GM21515 (cell line): Measurements from ENCODE around the gene ROCK1.
"Not testable (repeated sequence)": the region's sequence is repeated elsewhere in the genome, so short reads cannot be mapped to it uniquely, and the experiment has no call there.

Source experiments
- ATAC-seq: cut with Tn5 transposase; IDR thresholded peaks from one replicate; pipeline ENCODE4 v1.9.1; 2021; ENCODE audit not compliant: unreplicated experiment

The ROCK1 gene

DNA sequence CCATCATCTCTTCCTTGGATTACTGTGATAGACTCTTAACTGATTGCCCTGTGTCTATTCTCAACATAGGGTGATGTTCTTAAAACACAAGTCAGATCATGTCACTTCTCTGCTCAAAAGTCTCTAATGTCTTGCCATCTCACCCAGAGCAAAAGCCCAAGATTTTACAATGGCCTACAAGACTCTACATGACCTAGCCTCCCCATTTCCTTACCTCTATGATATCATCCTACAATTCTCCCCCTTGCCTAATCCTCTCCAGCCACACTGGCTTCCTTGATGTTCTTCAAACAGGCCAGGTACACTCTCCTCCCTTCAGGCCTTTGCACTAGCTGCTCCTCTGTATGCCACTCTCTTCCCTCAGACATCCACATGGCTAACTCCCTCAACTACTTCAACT lies 55.1 kb downstream of the ROCK1 start:
- no peak for ATAC-seq

DNA sequence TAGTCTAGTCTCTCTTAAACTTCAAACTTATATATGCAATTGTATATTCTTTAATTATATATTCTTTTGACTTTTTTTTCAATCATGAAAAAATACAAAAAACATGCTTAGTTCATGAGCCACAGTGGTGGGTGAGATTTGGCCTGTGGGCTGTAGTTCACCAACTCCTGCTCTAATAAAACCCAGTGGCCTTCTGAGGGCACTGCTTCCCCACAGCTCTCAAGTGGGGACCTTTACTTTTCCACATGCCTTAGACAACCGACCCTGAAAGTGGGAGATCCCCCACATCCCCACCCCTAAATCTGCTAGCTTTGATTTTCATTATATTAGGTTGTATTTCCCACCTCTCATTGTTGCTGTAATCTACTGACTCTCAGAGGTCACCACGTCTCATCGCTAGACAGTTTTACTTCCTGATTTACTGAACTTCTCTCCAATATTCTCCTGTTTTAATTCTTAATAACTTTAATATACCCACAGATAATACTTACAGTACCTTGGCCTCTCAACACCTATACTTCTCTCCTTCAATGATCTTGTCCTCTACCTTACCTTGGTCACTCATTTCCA lies 57.3 kb downstream of the ROCK1 start:
- no peak for ATAC-seq

DNA sequence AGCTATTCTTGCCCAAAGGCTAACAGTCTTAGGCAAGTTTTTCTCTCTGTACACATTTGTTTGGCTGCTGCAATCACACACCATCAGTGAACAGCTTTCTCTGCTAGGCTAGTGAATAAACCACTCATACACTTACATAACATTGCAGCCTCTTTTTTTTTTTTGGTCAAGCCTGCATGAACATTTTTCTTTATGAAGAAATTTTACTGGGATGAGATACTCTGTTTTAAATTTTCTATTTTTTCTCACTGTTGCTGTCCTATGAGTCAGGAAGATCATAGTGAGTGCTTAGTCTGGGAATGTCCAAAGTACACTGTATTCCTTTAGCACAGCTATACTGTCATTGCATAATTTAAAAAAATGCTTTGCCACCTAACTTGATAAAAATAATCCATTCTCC lies 58.5 kb downstream of the ROCK1 start:
- ATAC-seq, result no peak

DNA sequence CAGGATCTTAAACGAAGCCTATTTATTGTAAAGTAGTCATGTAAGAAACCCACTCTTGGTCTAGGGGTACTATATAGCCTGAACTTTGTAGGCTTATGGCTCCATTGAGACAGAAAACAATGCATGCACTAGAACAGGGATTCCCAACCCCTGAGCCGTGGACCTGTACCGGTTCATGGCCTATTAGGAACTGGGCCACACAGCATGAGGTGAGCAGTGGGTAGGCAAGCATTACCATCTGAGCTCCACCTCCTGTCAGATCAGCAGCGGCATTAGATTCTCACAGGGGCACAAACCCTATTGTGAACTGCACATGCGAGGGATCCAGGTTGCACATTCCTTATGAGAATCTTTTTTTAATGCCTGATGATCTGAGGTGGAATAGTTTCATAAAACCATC lies 59.2 kb downstream of the ROCK1 start:
- ATAC-seq, result no peak

DNA sequence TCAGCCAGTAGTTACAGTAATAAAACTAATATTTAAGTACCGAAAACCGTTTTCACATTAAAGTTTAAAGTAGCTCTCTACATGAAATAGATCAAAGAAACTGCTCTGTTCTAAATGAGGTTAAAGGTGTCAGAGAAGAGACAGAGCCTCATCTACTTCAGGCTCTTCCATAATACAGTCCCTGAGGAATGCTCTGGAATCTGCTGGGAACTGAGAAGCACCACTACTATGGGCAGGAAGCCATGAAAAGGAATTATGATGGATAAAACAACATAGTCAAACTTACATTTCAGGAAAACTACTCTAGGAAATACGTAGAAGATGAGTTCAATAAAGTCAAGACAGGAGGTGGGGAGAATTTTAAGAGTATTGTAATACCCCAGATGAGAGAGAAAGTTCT lies 60.0 kb downstream of the ROCK1 start:
- no peak for ATAC-seq

DNA sequence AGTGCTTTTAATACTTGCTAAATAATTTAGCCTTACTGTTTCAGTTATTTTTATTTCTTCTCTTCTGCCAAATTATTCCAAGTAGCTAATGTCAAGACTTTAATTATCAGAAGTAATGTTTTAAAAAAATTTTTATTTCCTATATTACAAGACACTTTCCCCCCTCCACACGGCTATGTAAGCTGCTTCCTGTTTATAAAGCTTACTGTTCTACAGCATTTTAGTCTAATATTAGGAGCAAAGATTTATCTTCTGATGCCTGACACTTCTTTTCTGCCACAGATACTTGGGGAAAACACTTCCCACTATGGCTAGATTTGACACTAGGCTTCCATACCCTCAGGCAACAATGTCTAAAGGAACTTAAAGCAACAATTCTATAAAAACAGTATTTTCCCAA lies 62.3 kb downstream of the ROCK1 start:
- ATAC-seq, result no peak

DNA sequence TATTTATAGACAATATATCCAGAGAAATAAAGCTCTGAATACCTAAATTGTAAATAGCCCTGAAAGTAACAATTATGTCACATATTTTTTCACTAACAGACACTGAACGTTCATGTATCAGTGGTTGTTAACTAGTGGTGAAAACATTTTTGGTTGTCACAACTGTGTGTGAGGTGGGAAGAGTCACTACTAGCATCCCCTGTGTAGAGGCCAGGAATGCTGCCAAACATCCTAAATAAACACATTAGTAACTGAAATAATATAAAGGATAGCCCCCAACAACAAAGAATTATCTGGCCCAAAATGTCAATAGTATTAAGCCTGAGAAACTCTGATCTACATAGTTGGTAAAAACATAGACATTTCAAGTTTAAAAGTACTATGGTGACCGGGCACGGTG lies 64.5 kb downstream of the ROCK1 start:
- no peak for ATAC-seq

DNA sequence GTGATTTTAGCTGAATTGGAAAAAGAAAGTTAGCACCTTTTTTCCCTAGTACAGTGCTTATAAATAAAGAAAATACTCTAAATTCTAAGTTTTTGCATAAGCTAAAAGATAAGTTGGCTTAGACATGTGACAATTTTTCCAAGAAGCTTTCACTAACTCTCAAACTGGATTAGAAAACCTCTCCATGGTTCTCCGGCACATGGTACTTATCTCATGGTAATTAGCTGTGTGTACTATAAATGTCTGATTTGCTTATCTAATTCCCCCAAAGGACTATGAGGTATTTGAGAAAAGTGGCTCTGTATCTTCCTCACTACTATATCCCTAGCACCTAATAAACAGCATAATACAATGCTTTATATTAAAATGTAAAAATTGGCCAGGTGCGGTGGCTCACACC lies 71.1 kb downstream of the ROCK1 start:
- ATAC-seq, result no peak

DNA sequence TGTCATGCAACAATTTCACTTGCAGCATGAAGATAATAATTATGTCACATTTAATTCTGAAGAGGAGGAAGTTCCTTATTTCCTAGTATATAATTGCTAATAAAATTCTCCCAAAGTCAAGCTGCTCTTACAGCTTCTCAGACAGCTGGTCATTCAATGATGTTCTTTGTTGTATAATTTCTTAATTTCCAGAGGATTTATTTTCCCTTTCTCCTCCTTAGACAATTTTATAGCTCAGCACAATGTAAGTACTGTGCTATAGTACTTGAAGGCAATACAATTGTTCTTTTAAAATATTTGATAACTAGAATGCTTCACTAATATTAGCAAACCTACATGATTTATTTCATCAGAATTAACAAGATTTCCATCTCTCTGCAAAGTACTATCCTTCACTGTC lies 73.4 kb downstream of the ROCK1 start:
- no peak for ATAC-seq

DNA sequence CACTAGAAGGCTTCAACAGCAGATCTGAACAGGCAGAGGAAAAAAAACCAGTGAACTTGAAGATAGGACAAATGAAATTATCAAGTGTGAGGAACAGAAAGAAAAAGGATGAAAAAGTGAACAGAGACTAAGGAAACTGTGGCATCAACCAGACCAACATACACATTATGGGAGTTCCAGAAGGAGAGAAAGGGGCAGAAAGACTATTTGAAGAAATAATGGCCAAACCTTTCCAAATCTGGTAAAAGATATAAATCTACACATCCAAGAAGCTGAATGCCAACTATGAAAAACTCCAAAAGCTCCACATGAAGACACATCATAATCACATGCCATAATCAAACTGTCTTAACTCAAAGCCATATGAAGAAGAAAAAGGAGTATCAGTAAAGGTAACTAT lies 79.8 kb downstream of the ROCK1 start:
- ATAC-seq, result no peak

DNA sequence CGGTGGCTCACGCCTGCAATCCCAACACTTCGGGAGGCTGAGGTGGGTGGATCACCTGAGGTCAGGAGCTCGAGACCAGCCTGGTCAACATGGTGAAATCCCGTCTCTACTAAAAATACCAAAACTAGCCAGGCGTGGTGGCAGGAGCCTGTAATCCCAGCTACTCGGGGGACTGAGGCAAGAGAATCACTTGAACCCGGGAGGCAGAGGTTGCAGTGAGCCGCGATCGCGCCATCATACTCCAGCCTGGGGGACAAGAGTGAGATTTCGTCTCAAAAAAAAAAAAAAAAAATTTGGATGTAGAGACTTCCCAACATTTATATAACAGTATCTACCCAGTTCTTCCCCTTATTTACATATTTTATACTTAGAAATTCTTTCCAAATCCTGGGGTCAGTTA lies 93.4 kb downstream of the ROCK1 start:
- ATAC-seq, result not testable (repeated sequence)

DNA sequence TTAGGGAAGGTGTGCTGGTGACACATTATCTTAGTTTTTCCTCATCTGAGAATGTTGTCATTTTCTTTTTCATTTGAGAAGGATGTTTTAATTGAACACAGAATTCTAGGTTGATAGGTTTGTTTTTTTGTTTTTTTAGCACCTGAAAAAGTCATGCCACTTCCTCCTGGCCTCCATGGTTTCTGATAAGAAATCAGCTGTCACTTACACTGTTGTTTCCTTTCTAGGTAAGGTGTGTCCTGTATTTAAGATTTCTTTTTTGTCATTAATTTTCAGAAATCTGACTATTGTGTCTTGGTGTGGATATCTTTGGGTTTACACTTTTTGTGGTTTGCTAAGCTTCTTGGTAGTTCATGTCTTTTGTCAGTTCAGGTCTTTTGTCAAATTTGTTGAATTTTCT lies 99.3 kb downstream of the ROCK1 start:
- ATAC-seq, result no peak

DNA sequence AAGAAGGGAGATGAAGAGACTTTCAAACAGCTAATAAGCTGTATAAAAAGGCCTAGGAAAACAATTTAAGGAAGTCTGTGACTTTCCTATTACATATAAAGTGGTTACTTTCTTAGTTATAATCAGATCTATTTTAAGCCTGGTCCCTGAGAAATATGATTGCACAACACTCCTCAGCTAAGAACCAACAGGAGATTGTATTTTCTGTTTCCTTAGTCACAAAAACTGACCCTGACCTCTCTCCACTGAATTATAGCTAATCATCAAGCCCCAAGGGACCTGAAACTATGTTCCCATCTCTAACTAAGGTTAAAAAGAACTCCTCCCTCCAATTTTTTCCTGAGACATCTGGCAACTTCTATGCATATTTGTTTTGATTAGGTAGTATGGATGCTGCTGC lies 106.9 kb downstream of the ROCK1 start:
- ATAC-seq, result no peak

DNA sequence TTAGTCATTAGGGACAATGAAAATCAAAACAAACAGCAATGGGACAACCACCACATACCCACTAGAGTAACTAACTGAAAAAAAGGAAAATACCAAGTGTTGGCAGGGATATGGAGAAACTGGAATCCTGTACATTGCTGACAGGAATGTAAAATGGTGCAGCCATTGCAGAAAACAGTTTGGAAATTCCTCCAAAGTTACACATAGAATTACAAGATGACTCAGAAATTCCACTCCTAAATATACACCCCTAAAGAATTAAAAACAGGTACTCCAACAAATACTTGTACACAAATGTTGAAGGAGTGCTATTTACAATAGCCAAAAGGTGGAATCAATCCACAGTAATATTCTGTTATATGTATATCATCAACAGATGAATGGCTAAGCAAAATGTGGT lies 110.9 kb downstream of the ROCK1 start:
- ATAC-seq, result no peak

DNA sequence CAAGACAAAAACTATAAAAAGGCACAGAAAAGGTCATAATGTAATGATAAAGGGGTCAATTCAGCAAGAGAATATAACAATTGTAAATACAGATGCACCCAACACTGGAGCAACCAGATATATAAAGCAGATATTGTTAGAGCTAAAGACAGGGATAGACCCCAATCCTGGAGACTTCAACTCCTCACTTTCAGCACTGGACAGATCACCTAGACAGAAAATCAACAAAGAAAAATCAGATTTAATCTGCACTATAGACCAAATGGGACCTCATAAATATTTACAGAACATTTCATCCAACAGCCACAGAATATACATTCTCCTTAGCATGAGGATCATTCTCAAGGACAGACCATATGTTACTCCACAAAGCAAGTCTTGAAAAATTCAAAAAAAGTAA lies 114.2 kb downstream of the ROCK1 start:
- ATAC-seq, result no peak

DNA sequence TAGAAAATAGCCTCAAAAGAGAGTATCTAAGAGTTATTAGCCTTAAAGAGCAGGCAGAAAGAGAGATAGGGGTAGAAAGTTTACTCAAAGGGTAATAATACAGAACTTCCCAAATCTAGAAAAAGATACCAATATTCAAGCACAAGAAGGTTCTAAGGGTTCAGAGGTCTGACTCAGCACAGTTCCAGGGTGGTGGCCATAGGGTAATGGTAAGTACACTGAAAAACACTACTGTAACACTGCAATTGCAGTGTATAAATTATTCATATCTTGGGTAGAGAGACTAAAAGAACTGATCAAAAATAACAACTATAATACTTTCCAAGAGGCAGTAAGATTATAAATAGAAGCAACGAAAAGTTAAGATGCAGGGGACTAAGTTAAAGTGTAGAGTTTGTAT lies 115.2 kb downstream of the ROCK1 start:
- ATAC-seq, result no peak

DNA sequence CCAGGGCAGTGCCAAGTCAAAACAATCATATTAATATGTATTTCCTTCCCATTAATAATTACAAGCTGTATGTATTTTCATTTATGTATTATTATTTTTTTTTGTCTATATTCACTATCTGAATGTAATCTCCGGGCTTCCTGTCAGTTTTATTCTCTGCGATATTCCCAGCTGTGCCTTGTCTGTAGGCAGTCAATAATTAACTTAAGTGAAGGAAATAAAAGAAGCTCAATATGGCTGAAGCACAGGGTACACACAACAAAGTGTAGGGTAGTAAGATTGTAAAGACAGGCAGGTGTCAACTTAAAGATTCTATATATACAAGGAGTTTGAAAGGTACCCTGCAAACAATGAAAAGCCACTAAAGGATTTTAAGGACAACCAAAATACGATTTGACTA lies 122.9 kb downstream of the ROCK1 start:
- ATAC-seq, result no peak

DNA sequence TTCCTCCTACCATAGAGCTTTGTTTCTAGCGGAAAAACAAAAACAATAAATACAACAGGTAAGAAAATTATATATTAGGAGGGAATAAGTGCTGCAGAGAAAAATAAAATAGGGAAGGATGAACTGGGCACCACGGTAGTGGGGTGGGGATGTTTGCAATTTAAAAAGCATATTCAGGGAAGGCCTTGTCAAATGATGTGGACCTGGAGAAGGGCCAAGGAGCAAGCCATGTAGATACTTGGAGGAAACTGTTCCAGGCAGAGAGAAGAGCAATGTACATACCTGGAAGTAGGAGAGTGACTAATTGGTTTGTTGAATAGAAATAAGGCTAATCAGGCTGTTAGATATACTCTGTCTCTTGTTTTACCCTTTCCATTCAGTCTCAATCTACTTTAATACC lies 136.5 kb downstream of the ROCK1 start:
- no peak for ATAC-seq

DNA sequence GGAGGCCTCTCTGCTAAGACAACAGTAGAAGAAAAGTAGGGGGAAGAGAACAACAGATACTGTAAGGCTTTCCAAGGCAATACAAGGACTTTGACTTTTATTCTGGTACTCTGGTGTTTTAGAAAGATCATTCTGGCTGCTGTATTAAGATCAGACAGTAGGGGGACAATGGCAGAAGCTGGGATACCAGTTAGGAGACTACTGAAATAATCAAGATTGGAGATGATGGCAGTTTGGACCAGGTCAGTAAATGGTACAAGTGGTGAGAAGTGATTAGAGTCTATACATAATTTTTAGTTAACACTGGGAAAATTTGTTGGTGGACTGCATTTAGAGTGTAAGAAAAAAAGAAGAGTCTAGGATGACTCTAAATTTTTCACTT lies 139.7 kb downstream of the ROCK1 start:
- no peak for ATAC-seq

DNA sequence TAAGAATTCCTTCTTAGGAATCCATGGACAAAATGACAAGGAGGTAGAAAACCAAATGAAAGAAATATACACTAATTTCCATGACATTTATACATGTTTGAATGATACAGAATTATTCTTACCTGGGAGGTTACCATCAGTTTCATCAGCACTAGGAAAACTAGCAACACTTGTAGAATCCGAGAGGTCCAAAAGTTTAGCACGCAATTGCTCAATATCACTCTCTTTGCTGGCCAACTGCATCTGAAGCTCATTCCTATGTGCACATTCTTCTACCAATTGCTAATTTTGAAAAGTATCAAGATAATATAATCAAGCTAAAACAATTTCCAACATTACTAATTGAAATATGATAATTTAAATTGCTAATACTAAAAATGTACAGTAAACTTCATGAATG lies 144.8 kb downstream of the ROCK1 start:
- ATAC-seq, result no peak

DNA sequence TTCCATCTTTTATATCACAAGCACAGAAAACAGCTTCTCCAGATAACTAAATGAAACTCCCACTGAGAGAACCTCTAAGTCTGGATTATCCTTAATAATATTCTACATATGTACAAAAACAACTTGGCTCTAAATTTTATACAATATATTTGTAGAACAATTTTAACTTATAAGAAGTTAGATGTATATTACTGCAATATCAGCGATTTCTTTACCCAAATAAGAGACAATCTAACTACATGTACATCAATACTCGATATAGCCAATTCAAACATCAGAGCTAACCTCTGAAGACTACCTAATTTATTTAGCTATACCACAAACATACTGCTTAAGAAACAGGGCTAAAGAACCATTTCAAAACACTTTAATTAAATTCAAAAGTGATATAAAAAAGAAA lies 148.6 kb downstream of the ROCK1 start:
- no peak for ATAC-seq

DNA sequence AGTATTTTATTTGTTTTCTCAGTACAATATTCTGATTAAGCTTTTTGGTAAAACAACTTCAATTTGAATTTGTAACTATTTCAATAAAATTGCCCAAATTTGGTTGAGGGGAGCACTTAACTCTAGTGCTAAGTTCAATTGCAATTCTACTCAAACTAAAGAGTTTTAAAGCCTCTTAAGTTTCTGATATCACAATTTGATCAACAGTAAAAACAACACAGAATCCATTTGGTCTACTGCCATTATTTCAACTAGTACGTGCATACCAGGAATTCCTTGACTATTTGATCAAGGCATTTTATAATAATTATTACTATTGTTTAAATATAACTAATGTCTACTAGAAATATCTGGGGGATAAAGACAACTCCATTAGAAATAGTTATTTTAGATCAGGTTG lies 150.9 kb downstream of the ROCK1 start:
- ATAC-seq, result no peak

DNA sequence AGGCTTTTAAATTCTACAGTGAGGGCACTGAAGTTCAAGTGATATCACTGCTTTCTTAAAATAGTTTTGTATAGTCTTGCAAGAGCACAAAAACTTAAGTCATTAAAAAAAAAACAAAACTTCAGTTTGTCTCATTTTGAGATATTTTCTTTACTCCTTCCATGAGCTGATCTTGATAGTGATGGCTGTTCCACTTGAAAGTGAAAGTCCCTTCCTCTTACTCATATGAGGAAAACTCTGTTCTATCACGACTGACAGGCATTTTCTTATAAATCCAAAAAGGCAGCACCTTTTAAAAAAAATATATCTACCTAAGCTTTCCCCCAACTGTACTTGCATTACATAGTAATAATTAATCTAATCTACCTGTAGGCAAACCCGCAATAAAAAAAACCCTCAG lies 160.8 kb downstream of the ROCK1 start:
- not testable (repeated sequence) for ATAC-seq
